ENCODE results near the gene FOXL3.
"Not testable (repeated sequence)": the region's sequence is repeated elsewhere in the genome, so short reads cannot be mapped to it uniquely, and the experiment has no call there.

The FOXL3 gene

DNA sequence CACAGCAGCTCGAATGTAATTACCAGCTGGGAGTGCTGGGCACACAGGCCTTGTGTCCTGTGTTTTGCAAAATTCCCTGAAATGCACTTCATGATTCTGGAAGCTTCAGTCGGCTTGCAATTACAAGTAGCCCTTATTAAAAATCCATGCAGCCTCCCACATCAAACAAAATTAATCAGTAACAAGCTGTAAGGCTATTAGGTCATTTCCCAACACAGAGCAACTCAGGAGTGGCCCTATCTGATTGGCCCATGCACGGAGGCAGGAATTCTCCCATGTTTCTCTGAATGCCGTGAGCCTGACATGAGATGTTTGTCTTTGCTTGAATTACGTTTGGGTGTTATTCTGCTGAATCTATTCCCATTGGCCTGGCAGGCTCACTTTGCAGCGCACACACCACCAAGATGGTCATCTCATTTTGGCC, 36.9 kb downstream of the FOXL3 start:
- no peak for DNase-seq

DNA sequence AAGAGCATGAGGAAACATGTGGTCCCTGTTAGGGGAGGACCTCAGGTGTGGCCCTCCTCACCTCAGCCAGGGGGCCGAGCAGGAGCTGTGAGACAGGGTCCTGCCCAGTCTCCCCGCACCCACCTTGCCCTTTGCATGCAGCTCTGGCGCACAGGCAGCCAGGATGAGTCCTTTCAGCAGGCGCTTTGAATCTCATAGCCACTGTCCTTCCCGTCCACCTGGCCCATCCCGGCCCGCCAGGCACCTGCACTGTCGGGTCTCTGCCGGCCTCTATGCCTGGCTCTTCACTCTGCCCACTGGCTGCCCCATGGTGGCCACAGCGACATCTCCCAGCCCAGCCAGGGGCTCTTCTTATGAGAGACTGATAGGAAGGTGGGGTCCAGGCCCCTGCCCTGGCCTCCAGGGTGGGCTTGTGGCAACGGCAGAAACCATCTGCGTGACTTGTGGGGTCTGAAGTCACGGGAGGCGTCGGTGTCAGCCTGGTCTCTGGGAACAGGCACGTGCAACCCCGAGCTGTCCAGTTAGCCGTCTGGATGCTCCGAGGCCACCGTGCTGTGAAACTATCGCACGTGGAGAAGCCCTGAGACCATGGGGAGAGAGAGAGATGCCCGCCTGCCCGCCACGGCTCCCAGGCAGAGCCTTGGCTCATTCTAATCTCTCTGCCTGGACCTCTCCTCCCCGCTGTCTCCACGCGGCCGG, 37.4 kb downstream of the FOXL3 start:
- no peak for DNase-seq

DNA sequence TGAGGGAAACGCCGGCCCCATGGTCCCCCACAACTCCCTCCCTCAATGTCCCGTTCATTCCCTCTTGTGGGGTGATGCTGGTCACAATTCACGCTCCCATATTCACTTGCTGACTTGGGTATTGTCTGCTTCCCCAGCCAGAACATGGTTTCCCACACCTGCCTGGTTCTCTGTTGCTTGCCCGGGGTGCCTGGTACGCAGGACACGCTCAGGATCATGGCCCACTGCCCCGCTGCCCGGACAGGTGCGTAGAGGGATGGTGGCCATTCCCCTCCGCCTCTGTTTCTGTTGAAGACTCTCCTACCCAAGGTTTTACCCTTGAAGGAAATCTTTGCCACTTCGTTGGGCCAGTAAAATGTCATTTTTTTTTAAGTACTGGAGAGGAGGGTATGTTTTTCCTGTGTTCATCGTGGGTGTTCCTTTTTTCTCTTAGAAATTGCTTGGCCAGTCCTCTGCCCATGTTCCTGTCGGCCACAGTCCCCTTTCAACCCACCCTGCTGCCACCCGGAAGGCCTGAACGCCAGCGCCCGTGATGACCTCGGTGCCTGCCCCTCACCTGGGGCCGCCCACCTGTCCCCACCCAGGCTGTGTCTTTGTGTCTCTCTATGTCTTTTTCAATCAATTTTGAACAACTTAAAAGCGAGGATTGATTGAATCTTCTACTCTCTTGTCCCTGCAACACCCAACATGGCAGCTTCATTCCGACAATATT, 38.2 kb downstream of the FOXL3 start:
- no peak for DNase-seq

DNA sequence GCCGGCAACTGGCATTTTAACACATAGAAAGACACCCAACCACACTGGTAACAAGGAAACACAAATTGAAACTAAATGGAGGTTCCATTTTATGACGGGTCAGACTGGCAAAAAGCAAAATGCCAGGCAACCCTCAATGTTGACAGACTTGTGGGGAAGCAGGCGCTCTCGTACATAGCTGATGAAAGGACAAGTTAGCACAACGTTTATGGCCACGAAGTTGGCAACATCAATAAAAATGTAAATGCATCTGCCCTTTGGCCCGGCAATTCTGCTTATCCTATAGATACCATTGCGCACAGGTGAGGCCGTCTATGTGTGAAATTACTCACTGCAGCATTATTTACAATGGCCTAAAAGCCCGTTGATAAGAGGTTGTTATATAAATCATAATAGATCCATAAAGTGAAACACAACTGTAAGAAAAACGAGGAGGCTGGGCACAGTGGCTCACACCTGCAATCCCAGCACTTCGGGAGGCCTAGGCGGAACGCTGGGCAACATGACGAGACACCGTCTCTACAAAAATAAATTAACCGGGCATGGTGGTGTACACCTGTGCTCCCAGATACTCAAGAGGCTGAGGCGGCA, 39.8 kb downstream of the FOXL3 start:
- DNase-seq = no peak

GRCh38 chr7:330511-331230, 40.7 kb downstream of the FOXL3 start:
- DNase-seq = no peak

GRCh38 chr7:332020-332517, 42.1 kb downstream of the FOXL3 start:
- no peak for DNase-seq

DNA sequence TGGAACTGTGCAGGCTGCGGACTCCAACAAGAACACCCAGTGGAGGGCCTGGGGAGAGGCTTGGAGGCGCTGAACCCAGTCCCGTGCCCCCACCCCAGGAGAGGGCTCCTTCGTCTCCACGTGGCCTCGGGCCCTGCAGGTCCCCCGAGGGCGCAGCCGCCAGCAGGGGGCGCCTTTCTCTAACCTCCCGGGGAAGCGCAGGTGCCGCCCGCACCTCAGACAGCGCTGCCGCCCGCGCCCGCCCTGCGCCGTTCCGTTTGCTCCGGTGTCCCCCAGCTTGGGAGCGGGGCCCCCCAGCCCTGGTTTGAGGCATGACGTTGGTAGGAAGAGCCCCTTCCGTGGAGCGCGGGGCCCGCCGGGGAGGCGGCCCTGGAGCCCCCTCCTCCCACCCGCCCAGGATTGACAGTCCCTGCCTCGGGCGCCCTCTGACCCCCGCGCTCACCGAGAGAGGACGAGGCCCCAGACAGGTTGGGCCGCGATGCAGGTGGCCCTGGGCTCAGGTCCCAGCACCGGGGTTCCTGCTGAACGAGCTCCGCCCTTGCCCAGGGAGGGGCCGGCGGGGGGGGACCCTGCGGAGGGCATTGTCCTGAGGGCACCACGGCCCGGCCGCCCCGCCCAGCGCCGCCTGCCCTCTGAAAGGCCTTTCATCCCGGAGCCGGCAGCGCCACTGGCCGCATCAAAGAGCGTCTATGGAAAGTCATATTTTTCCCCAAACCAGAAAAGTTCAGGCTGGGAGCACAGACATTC, 42.8 kb downstream of the FOXL3 start:
- peak; percentile 69 for DNase-seq

GRCh38 chr7:333393-333764, 43.4 kb downstream of the FOXL3 start:
- DNase-seq = no peak

GRCh38 chr7:334618-335357, 44.8 kb downstream of the FOXL3 start:
- no peak for DNase-seq

DNA sequence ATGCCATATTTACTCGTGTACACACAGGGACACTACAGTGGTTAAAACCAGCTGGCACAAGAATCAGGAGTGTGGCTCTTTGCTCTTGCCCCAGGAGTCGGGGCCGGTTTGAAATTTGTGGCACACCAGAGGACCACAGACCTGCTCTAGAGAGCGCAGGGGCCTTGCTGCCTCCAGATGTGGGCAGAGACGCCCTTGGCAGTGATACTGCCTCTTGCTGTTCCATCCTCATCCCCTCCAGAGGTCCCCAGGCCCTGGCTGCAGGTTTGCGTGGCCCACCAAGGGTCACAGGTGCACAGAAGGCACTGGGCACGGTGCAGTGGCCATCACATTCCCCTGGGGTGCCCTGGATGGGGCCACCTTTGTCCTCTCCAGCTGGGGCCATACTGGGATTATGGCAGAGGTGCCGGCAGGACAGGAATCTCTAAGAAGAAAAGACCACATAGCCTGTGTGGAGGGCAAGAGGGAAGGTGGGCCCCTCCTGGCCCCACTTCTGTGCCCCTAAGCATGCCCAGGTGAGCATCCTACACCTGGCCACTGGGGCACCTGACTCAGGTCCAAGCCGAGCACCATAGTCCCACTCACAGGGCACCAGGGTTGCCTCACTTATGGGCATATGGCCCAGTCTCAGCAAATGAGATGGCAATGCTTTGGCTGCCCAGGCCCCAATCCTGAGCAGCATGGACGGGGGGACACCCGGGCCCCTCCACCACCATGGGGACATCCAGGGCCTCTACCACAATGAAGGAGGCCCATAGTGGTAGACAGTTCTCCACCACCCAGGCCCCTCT, 45.6 kb downstream of the FOXL3 start:
- DNase-seq = no peak

GRCh38 chr7:336149-336533, 46.2 kb downstream of the FOXL3 start:
- DNase-seq = not testable (repeated sequence)

DNA sequence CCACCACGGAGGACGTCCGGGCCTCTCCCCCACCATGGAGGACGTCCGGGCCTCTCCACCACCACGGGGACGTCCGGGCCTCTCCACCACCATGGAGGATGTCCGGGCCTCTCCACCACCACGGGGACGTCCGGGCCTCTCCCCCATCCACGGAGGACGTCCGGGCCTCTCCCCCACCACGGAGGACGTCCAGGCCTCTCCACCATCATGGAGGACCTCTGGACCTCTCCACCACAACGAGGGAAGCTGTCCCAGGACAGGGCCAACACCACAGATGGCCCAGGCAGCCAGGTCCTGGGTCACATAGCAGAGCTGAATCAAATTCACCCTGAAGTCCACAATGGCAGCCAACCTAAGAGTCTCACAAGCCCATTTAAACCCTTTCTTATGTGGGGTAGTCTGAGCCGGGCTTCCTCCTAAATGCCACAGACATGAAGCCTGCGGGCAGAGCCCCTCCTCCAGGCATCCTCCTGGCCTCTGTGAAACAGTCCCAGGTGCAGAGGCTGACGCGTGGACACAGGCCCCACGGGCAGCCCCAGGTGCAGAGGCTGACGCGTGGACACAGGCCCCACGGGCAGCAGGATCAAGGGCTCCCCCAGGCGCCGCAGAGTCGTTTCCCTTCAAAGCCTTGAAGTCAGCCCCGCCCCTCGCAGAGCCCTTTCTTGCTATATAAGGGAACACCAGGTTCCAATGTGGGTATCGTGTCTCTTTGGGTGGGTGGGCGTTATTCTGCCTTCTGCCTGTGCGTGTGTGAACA, 47.0 kb downstream of the FOXL3 start:
- no peak for DNase-seq

DNA sequence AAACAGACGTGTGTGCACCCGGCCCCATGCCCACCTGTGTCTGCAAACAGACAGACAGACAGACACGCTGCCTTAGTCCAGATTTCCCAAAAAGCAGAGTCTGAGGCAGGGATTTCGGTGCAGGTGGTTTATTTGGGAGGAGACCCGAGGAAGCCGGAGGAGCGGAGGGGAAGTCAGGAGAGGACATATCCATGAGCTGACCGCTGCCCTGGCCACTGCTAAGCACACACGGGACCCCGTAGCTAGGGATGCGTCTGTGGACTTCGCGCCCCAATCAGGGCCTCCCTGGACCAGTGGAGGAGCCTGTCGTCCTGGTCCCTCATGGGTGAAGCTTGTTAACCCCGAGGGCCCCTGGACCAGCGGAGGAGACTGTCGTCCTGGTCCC, 47.6 kb downstream of the FOXL3 start:
- DNase-seq = no peak

DNA sequence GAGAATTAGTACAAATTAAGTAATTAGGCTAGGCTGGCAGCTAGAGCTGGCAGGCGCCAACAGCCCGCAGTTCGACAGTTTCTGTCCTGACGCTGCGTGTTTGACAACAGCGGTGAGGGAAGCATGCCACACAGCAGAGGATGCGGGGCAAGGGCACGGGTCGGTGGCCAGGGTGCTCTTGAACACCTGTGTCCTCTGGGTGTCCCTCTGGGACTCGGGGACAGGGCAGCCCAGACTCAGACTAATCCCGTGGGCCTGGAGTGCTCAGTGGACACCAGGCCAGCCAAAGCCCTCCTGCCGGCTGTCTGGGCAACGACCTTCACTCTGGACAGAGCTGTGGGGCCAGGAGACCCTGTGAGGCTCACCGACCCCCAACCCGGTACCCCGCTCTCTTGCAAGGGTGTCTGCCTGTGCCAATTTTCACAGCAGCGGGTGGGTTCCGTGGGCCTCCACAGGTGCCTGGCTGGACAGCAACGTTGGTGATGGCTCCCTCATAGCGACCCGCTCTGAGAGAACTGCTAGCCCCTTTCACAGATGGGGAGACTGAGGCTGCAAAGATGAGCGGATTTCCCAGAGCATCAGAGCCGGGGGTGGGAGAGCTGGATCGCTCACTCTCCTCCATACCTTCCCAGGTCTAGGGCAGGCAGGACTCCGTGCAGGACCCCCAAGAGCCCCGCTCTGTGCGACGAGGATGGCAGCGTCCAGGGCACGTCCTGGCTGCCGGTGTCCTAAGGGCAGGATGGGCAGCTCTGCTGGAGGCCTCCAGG, 48.5 kb downstream of the FOXL3 start:
- DNase-seq = no peak

DNA sequence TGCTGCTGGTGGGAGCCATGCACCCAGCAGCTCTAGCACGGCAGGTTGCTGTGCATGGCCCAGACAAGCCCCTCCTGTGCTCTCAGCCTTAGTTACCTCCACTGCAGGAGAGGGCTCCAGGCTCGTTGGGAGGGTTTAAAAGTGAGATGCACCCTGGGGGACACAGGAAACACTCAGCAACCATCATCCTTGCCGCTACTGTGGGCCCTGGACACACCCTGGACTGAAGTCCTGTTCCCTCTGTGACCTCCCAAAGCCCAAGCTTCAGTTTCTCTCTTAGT, 49.0 kb downstream of the FOXL3 start:
- DNase-seq = no peak

GRCh38 chr7:339696-340095, 49.7 kb downstream of the FOXL3 start:
- DNase-seq = no peak

- no peak for DNase-seq
These were observed 50.4 kb downstream of the FOXL3 start for GRCh38 chr7:340200-340937.
